ENCODE data around the gene STRBP.

The STRBP gene

DNA sequence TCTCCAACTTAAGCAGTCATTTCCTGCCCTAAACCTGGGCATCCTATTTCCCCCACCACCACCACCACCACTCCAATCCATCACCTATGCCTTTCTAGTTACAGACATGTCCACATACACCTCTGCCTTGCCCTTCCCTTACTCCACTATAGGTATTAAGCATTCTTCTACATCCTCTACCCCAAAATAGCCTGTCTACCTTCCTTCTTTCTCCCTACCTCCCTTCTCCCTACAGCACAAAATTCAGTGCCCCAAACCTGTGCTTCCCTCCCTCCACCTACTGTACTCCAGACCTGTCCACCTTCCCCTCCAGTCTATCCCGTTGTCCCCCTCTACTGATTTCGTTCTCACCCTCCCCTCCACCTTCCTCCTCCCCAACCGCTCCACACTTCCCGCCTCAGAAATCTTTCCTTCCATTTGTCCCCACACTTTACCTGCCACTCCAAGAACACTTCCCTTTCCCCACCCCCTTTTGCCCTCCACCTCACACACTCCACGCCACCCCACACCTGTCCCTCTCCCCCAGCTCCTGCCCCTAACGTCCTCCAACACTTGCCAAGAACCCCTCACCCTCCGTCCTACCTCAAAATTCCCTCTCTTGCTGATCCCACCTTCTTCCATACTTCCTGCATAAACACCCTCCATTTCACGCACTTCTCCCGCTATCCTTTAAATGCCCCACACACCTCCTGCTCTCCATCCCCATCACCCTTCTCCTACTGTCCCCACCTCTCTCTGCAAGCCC lies 1.6 kb downstream of the STRBP start:
- TF ChIP-seq TAF1 (IDR thresholded peaks at IDR 0.05; ENCODE audit: borderline replicate concordance, insufficient read depth, low read length): no peak
- no peak for TF ChIP-seq FOXP2 (optimal IDR thresholded peaks at IDR 0.05; ENCODE audit: borderline replicate concordance, extremely low read depth, extremely low read length, insufficient read depth)
- no peak for TF ChIP-seq SIN3A (IDR thresholded peaks at IDR 0.05; ENCODE audit: borderline replicate concordance, insufficient read depth, low read length)
- TF ChIP-seq POLR2AphosphoS5 (IDR thresholded peaks at IDR 0.05; ENCODE audit: low read depth, low read length): no peak
- TF ChIP-seq, protein P1, sequence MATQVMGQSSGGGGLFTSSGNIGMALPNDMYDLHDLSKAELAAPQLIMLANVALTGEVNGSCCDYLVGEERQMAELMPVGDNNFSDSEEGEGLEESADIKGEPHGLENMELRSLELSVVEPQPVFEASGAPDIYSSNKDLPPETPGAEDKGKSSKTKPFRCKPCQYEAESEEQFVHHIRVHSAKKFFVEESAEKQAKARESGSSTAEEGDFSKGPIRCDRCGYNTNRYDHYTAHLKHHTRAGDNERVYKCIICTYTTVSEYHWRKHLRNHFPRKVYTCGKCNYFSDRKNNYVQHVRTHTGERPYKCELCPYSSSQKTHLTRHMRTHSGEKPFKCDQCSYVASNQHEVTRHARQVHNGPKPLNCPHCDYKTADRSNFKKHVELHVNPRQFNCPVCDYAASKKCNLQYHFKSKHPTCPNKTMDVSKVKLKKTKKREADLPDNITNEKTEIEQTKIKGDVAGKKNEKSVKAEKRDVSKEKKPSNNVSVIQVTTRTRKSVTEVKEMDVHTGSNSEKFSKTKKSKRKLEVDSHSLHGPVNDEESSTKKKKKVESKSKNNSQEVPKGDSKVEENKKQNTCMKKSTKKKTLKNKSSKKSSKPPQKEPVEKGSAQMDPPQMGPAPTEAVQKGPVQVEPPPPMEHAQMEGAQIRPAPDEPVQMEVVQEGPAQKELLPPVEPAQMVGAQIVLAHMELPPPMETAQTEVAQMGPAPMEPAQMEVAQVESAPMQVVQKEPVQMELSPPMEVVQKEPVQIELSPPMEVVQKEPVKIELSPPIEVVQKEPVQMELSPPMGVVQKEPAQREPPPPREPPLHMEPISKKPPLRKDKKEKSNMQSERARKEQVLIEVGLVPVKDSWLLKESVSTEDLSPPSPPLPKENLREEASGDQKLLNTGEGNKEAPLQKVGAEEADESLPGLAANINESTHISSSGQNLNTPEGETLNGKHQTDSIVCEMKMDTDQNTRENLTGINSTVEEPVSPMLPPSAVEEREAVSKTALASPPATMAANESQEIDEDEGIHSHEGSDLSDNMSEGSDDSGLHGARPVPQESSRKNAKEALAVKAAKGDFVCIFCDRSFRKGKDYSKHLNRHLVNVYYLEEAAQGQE (IDR thresholded peaks at IDR 0.05; ENCODE audit: insufficient read depth in 1 of 2, low read depth in 2 of 2, low read length in 2 of 2): no peak

DNA sequence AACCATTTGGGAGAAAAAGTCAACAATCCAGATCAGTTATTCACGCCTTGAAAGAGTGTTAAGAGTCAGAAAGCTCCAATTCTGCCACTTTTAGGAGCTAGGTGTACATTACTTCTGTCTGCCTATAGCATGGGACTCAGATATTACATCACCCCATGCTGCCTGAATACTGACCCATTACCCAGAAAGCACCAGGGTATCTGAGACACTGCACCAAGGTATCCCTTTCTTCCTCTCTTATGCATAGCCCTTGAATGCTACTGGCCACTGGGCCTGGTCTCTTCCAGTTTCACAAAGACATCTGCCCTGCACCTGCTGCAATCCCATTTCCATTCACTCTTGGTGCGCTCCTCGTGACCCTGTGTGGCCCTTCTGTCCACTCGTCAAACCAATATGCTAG lies 2.6 kb downstream of the STRBP start:
- TF ChIP-seq POLR2AphosphoS5 (IDR thresholded peaks at IDR 0.05; ENCODE audit: low read depth, low read length): no peak
- TF ChIP-seq, protein P1 (IDR thresholded peaks at IDR 0.05; ENCODE audit: insufficient read depth in 1 of 2, low read depth in 2 of 2, low read length in 2 of 2): no peak
- TF ChIP-seq SIN3A (IDR thresholded peaks at IDR 0.05; ENCODE audit: borderline replicate concordance, insufficient read depth, low read length): no peak
- TF ChIP-seq FOXP2 (optimal IDR thresholded peaks at IDR 0.05; ENCODE audit: borderline replicate concordance, extremely low read depth, extremely low read length, insufficient read depth): no peak
- TF ChIP-seq TAF1 (IDR thresholded peaks at IDR 0.05; ENCODE audit: borderline replicate concordance, insufficient read depth, low read length): no peak

DNA sequence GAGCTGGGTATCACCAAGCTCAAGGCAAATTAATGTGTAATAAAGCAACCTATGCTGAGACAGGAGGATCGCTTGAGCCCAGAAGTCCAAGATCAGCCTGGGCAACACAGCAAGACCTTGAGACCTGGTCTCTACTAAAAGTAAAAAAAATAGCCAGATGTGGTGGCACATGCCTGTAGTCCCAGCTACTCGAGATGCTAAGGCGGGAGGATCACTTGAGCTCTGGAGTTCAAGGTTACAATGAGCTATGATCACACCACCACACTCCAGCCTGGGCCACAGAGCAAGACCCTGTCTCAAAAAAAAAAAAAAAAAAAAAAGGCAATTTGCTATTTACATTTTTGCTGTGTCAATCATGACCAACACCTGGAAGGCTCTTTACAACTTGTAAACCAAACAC lies 5.2 kb downstream of the STRBP start:
- TF ChIP-seq, protein P1 (IDR thresholded peaks at IDR 0.05; ENCODE audit: insufficient read depth in 1 of 2, low read depth in 2 of 2, low read length in 2 of 2): no peak
- no peak for TF ChIP-seq SIN3A (IDR thresholded peaks at IDR 0.05; ENCODE audit: borderline replicate concordance, insufficient read depth, low read length)
- TF ChIP-seq POLR2AphosphoS5 (IDR thresholded peaks at IDR 0.05; ENCODE audit: low read depth, low read length): no peak

DNA sequence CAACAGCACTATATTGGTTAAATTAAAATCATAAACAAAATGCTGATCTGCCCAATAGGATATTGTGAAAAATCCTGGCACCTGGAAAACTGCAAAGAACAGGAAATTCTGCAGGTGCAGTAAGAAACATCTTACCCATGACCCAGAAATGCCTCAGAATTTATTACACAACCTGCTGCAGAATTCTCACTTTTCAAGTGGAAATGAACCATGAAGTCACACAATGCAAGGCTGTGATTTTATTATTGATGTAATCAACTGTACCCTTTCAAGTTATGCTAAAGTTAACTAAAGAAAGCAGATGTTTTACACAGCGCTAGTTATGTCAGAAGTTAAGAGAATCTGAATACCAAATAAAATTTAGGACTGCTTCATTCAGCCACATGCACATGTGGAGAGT lies 6.0 kb downstream of the STRBP start:
- TF ChIP-seq, protein P1 (IDR thresholded peaks at IDR 0.05; ENCODE audit: insufficient read depth in 1 of 2, low read depth in 2 of 2, low read length in 2 of 2): no peak
- TF ChIP-seq FOXP2 (optimal IDR thresholded peaks at IDR 0.05; ENCODE audit: borderline replicate concordance, extremely low read depth, extremely low read length, insufficient read depth) (no peak), SIN3A (IDR thresholded peaks at IDR 0.05; ENCODE audit: borderline replicate concordance, insufficient read depth, low read length) (no peak), POLR2AphosphoS5 (IDR thresholded peaks at IDR 0.05; ENCODE audit: low read depth, low read length) (no peak), TAF1 (IDR thresholded peaks at IDR 0.05; ENCODE audit: borderline replicate concordance, insufficient read depth, low read length) (no peak)

Data from PFSK-1 (cell line).